IPS DF 4.7 (cell line): ENCODE results near the gene TSGA10.
"Not testable (repeated sequence)": the region's sequence is repeated elsewhere in the genome, so short reads cannot be mapped to it uniquely, and the experiment has no call there.

ENCODE experiments used
- DNase-seq: peaks from one replicate; pipeline ENCODE4 v3.0.0-alpha.2; 2013; ENCODE audit warnings: low spot score; ENCODE audit errors: extremely low read depth

Gene TSGA10

GRCh38 chr2:99154643-99155536 is at the start of gene TSGA10, which contains the start of gene LIPT1:
TSGA10 (minus strand) TSS chr2:99154942; CDS start chr2:99109439, 45,503 bp downstream.
LIPT1 (plus strand) TSS chr2:99154967; CDS start chr2:99161958, 6,991 bp downstream.
- peak; percentile 56 for DNase-seq

- DNase-seq = no peak
Observed at GRCh38 chr2:99201959-99202678, 47.4 kb upstream of the TSGA10 start.

- no peak for DNase-seq
Observed at GRCh38 chr2:99200076-99200800, 45.5 kb upstream of the TSGA10 start.

- DNase-seq = no peak
Observed at GRCh38 chr2:99198103-99198841, 43.5 kb upstream of the TSGA10 start.

- DNase-seq = not testable (repeated sequence)
Observed at GRCh38 chr2:99192364-99192763, 37.6 kb upstream of the TSGA10 start.

- no peak for DNase-seq
Observed at GRCh38 chr2:99190548-99190947, 35.8 kb upstream of the TSGA10 start.

GRCh38 chr2:99188357-99188756 is 33.6 kb upstream of the TSGA10 start:
- DNase-seq = no peak

- DNase-seq = no peak
Observed at GRCh38 chr2:99187011-99187410, 32.3 kb upstream of the TSGA10 start.

GRCh38 chr2:99184811-99185210 is 30.1 kb upstream of the TSGA10 start:
- DNase-seq = no peak

- DNase-seq = no peak
Observed at GRCh38 chr2:99183025-99183424, 28.3 kb upstream of the TSGA10 start.

- no peak for DNase-seq
Observed at GRCh38 chr2:99181624-99182000, 26.9 kb upstream of the TSGA10 start.

GRCh38 chr2:99180755-99181623 is 26.2 kb upstream of the TSGA10 start, which contains the start of the genes MITD1 and MRPL30:
MITD1 (minus strand) TSS chr2:99181058; CDS start chr2:99180981, 77 bp downstream.
MRPL30 (plus strand) TSS chr2:99181184; CDS start chr2:99186204, 5,020 bp downstream.
- DNase-seq = peak; percentile 94

- no peak for DNase-seq
Observed at GRCh38 chr2:99171377-99172140, 16.8 kb upstream of the TSGA10 start.

- no peak for DNase-seq
Observed at GRCh38 chr2:99169534-99169933, 14.8 kb upstream of the TSGA10 start.

GRCh38 chr2:99166218-99166617 is 11.5 kb upstream of the TSGA10 start:
- DNase-seq = no peak

GRCh38 chr2:99159594-99159993 is 4.9 kb upstream of the TSGA10 start:
- DNase-seq = no peak

- peak; percentile 2 for DNase-seq
Observed at GRCh38 chr2:99158599-99158998, 3.9 kb upstream of the TSGA10 start.

- DNase-seq = no peak
Observed at GRCh38 chr2:99156891-99157290, 2.1 kb upstream of the TSGA10 start.
